Measurements from ENCODE around the gene GNB1L.

GNB1L gene

GRCh38 chr22:19751497-19752245 is 103.0 kb downstream of the GNB1L start:
- Mint-ChIP-seq H3K36me3 (ENCODE audit: low read depth) (no peaks in the 10 kb centered on the region), H3K4me3 (no peak overlapping the region), H3K27ac (no peak overlapping the region), H3K9me3 (no peaks in the 10 kb centered on the region), H3K4me1 (ENCODE audit: low read depth) (peaks cover 11% of the 10 kb centered on the region), H3K27me3 (peaks cover 42% of the 10 kb centered on the region)
- DNase-seq: no peak

GRCh38 chr22:19750507-19751490 is 103.9 kb downstream of the GNB1L start:
- no peaks in the 10 kb centered on the region for H3K36me3 Mint-ChIP-seq (ENCODE audit: low read depth)
- DNase-seq: no peak
- H3K27ac Mint-ChIP-seq: no peak overlapping the region
- peaks cover 34% of the 10 kb centered on the region for H3K27me3 Mint-ChIP-seq
- peaks cover 3% of the 10 kb centered on the region for H3K4me1 Mint-ChIP-seq (ENCODE audit: low read depth)
- H3K9me3 Mint-ChIP-seq: no peaks in the 10 kb centered on the region
- no peak overlapping the region for H3K4me3 Mint-ChIP-seq

GRCh38 chr22:19749876-19750275 is 104.8 kb downstream of the GNB1L start:
- peaks cover 24% of the 10 kb centered on the region for H3K27me3 Mint-ChIP-seq
- H3K27ac Mint-ChIP-seq: no peak overlapping the region
- H3K9me3 Mint-ChIP-seq: no peaks in the 10 kb centered on the region
- DNase-seq: no peak
- no peaks in the 10 kb centered on the region for H3K4me1 Mint-ChIP-seq (ENCODE audit: low read depth)
- no peaks in the 10 kb centered on the region for H3K36me3 Mint-ChIP-seq (ENCODE audit: low read depth)
- no peak overlapping the region for H3K4me3 Mint-ChIP-seq

- Mint-ChIP-seq H3K36me3 (ENCODE audit: low read depth) (no peaks in the 10 kb centered on the region), H3K9me3 (no peaks in the 10 kb centered on the region), H3K27me3 (peaks cover 17% of the 10 kb centered on the region), H3K4me1 (ENCODE audit: low read depth) (no peaks in the 10 kb centered on the region), H3K27ac (no peak overlapping the region), H3K4me3 (no peak overlapping the region)
- DNase-seq: no peak
Observed at GRCh38 chr22:19748991-19749664, 105.5 kb downstream of the GNB1L start.

- Mint-ChIP-seq H3K9me3 (no peaks in the 10 kb centered on the region), H3K27me3 (peaks cover 7% of the 10 kb centered on the region), H3K4me3 (no peak overlapping the region), H3K4me1 (ENCODE audit: low read depth) (no peaks in the 10 kb centered on the region), H3K36me3 (ENCODE audit: low read depth) (no peaks in the 10 kb centered on the region), H3K27ac (no peak overlapping the region)
- no peak for DNase-seq
Observed at GRCh38 chr22:19748139-19748538, 106.5 kb downstream of the GNB1L start.

- no peak overlapping the region for H3K27ac Mint-ChIP-seq
- no peaks in the 10 kb centered on the region for H3K9me3 Mint-ChIP-seq
- H3K36me3 Mint-ChIP-seq (ENCODE audit: low read depth): no peaks in the 10 kb centered on the region
- H3K4me1 Mint-ChIP-seq (ENCODE audit: low read depth): no peaks in the 10 kb centered on the region
- H3K27me3 Mint-ChIP-seq: peaks cover 1% of the 10 kb centered on the region
- no peak overlapping the region for H3K4me3 Mint-ChIP-seq
- DNase-seq: no peak
Observed at GRCh38 chr22:19747551-19747950, 107.1 kb downstream of the GNB1L start.

- no peaks in the 10 kb centered on the region for H3K27me3 Mint-ChIP-seq
Observed at GRCh38 chr22:19746726-19747125, 107.9 kb downstream of the GNB1L start.

GRCh38 chr22:19745155-19746101 is 109.2 kb downstream of the GNB1L start:
- no peak overlapping the region for H3K27ac Mint-ChIP-seq
- H3K9me3 Mint-ChIP-seq: no peaks in the 10 kb centered on the region
- H3K4me1 Mint-ChIP-seq (ENCODE audit: low read depth): no peaks in the 10 kb centered on the region
- no peaks in the 10 kb centered on the region for H3K36me3 Mint-ChIP-seq (ENCODE audit: low read depth)
- no peak for DNase-seq
- H3K4me3 Mint-ChIP-seq: no peak overlapping the region
- H3K27me3 Mint-ChIP-seq: no peaks in the 10 kb centered on the region

More at GRCh38 chr22:19746726-19747125, 107.9 kb downstream of the GNB1L start:
- Mint-ChIP-seq H3K36me3 (ENCODE audit: low read depth) (no peaks in the 10 kb centered on the region), H3K4me3 (no peak overlapping the region), H3K27ac (no peak overlapping the region), H3K4me1 (ENCODE audit: low read depth) (no peaks in the 10 kb centered on the region), H3K9me3 (no peaks in the 10 kb centered on the region)
- no peak for DNase-seq

- H3K36me3 Mint-ChIP-seq (ENCODE audit: low read depth): no peaks in the 10 kb centered on the region
- no peaks in the 10 kb centered on the region for H3K27me3 Mint-ChIP-seq
- no peak overlapping the region for H3K4me3 Mint-ChIP-seq
- H3K27ac Mint-ChIP-seq: no peak overlapping the region
- DNase-seq: no peak
- H3K9me3 Mint-ChIP-seq: no peaks in the 10 kb centered on the region
- no peaks in the 10 kb centered on the region for H3K4me1 Mint-ChIP-seq (ENCODE audit: low read depth)
Observed at GRCh38 chr22:19744350-19745006, 110.2 kb downstream of the GNB1L start.

GRCh38 chr22:19743651-19744050 is 111.0 kb downstream of the GNB1L start:
- Mint-ChIP-seq H3K9me3 (no peaks in the 10 kb centered on the region), H3K27me3 (no peaks in the 10 kb centered on the region), H3K36me3 (ENCODE audit: low read depth) (no peaks in the 10 kb centered on the region), H3K27ac (no peak overlapping the region), H3K4me3 (no peak overlapping the region), H3K4me1 (ENCODE audit: low read depth) (no peaks in the 10 kb centered on the region)
- no peak for DNase-seq

GRCh38 chr22:19743081-19743480 is 111.6 kb downstream of the GNB1L start:
- Mint-ChIP-seq H3K36me3 (ENCODE audit: low read depth) (no peaks in the 10 kb centered on the region), H3K27ac (no peak overlapping the region), H3K27me3 (no peaks in the 10 kb centered on the region), H3K4me1 (ENCODE audit: low read depth) (no peaks in the 10 kb centered on the region), H3K4me3 (no peak overlapping the region), H3K9me3 (no peaks in the 10 kb centered on the region)
- DNase-seq: no peak

- DNase-seq: no peak
- H3K27me3 Mint-ChIP-seq: no peaks in the 10 kb centered on the region
- H3K27ac Mint-ChIP-seq: no peak overlapping the region
- no peaks in the 10 kb centered on the region for H3K36me3 Mint-ChIP-seq (ENCODE audit: low read depth)
- H3K4me3 Mint-ChIP-seq: no peak overlapping the region
- H3K4me1 Mint-ChIP-seq (ENCODE audit: low read depth): no peaks in the 10 kb centered on the region
- H3K9me3 Mint-ChIP-seq: no peaks in the 10 kb centered on the region
Observed at GRCh38 chr22:19742160-19743066, 112.3 kb downstream of the GNB1L start.

Data from activated T-cell treated with anti-CD3 and anti-CD28 coated beads, Interleukin-2, amount 50 U/mL, for 24 hours (primary cell).